Ovary (tissue), 3 donors: ENCODE measurements around the gene CHPF.

Source experiments
- EP300 ChIP-seq: sonication (generic); formaldehyde crosslinking; IDR thresholded peaks from one replicate; pipeline ENCODE4 v1.6.1; 2017; ENCODE audit warnings: antibody characterized with exemption
- POLR2A ChIP-seq: fragments of 450-650 bp; IDR thresholded peaks from one replicate; pipeline ENCODE4 v1.6.1; 2017; ENCODE audit warnings: antibody characterized with exemption, mild to moderate bottlenecking, moderate library complexity
- TF ChIP-seq, protein P1 (sequence below), 3 donors: fragments of 450-650 bp in 2 of 3; fragments of 200-600 bp in 1 of 3; IDR thresholded peaks; one replicate each; pipeline versions ENCODE4 v1.5.1 to v1.8.0; 2016 to 2022; ENCODE audit warnings: antibody characterized with exemption in 3 of 3, mild to moderate bottlenecking in 1 of 3
- donor health status: DM: no; HTN: no; CAD: no.

DNA sequence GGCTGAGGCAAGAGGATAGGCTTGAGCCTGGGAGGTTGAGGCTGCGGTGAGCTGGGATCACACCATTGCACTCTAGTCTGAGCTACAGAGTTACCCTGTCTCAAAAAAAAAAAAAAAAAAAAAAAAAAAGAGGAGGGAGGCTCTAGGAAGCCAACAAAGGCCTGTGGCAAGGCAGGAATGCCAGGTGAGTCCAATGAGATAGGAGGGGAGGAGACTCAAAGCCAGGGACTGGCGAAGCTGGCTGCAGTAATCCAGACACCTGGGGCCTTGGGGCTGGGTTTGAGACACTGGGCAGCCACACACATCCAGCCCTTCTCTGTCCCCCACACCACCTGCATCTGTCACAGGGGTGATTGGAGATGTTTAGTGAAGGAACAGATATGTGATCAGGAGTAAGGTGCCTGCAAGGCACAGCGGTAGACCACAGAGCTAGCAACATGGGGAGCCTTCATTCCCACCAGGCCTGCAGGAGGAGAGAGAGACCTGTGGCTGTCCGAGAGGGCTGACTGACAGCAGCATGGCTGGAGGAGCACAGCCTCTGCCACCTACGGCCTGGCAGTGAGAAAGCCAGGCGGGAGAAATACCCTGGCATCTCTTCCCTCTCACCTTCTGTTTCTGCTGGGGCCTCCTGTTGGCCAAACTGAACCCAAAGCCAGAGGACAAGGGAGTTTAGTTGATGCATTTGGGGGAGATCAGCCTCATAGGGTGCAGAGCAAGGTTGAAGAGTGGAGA is 9.5 kb downstream of the CHPF start:
- TF ChIP-seq, protein P1, sequence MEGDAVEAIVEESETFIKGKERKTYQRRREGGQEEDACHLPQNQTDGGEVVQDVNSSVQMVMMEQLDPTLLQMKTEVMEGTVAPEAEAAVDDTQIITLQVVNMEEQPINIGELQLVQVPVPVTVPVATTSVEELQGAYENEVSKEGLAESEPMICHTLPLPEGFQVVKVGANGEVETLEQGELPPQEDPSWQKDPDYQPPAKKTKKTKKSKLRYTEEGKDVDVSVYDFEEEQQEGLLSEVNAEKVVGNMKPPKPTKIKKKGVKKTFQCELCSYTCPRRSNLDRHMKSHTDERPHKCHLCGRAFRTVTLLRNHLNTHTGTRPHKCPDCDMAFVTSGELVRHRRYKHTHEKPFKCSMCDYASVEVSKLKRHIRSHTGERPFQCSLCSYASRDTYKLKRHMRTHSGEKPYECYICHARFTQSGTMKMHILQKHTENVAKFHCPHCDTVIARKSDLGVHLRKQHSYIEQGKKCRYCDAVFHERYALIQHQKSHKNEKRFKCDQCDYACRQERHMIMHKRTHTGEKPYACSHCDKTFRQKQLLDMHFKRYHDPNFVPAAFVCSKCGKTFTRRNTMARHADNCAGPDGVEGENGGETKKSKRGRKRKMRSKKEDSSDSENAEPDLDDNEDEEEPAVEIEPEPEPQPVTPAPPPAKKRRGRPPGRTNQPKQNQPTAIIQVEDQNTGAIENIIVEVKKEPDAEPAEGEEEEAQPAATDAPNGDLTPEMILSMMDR (IDR thresholded peaks at IDR 0.05), result no peak
- TF ChIP-seq POLR2A (no peak), EP300 (no peak)
